Stimulated activated CD4-positive, alpha-beta T cell treated with anti-CD3 and anti-CD28 coated beads, Interleukin-1b, Interleukin-23, amount 100 ng/mL, for 24 hours (primary cell): ENCODE measurements around the gene MOB3B.
"Not testable (repeated sequence)": the region's sequence is repeated elsewhere in the genome, so short reads cannot be mapped to it uniquely, and the experiment has no call there.

ENCODE experiments used
- DNase-seq, 4 experiments: peaks; one replicate each; pipeline ENCODE4 v3.0.0-alpha.2; 2020; ENCODE audit warnings: low read depth in 4 of 4, low spot score in 1 of 4

The MOB3B gene

DNA sequence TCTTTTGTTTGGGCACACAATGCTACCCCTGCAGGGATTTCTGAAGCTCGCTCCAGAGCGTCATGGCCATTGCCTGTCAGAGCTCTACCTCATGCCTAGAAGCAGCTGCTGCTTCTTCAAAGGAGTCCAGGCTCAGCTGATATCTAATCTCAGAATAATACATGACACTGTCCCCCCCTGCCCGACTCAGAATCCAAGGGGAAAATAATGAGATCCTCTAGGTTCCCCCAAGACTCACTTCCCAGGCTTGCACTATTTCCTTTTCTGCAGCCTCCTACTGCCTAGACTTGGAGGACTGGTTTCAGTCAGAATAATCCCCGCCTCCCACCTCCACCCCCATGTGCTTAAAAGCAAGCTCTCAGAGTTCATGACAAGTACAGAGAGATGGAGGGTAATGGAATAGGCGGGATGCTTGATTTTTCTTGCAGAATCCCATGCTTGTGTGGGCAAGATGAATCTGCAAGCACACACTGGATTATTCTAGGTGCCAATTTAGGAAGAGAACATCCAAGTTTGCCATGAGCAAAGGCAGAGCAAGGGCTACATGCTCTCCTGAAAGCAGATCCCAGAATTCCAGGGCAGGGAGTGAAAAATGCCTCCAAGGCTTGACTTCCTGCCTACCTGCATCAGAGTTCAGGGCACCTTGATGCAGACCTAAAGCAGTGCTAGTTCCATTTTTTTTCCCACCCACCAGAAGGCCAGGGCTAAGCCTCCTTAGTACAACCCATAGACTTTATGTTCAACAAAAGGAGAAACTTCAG lies 102.9 kb downstream of the MOB3B start:
- no peak for DNase-seq

GRCh38 chr9:27425827-27426510 lies 103.6 kb downstream of the MOB3B start:
- no peak for DNase-seq

- no peak for DNase-seq
Observed at GRCh38 chr9:27423915-27424710, 105.5 kb downstream of the MOB3B start.

- DNase-seq = no peak
Observed at GRCh38 chr9:27422279-27422834, 107.3 kb downstream of the MOB3B start.

GRCh38 chr9:27421577-27421976 lies 108.0 kb downstream of the MOB3B start:
- DNase-seq = no peak

DNA sequence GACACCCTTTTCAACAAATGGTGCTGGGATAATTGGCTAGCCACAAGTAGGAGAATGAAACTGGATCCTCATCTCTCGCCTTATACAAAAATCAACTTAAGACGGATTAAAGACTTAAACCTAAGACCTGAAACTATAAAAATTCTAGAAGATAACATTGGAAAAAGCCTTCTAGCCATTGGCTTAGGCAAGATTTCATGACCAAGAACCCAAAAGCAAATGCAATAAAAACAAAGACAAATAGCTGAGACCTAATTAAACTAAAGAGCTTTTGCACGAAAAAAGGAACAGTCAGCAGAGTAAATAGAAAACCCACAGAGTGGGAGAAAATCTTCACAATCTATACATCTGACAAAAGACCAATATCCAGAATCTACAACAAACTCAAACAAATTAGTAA lies 110.1 kb downstream of the MOB3B start:
- not testable (repeated sequence) for DNase-seq

DNA sequence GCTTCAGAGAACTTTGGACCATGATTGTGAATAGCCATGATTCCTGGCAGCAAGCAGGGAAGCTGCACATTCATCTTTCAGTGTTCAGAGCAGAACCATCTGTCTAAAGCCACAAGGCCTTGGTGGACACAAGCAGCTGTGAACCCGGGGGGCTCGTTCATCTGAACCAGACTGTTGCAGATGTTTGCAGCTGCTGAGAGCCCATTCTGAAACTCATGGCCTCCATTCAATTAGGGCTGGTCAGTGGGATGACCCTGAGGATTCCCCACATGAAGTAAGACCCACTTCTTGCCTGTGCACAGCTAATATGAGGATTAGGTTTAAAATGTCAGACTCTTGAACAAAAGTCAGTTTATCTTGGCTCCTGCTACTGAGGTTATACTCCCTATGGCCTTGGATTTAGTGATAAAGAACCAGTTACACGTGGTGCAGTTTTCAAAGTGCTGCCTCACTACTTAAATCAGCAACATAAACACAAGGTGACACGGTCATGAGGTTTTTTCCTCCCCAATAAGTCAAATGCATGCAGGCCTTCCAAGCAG lies 115.3 kb downstream of the MOB3B start:
- DNase-seq = no peak

- no peak for DNase-seq
Observed at GRCh38 chr9:27413511-27414219, 115.9 kb downstream of the MOB3B start.

- DNase-seq = no peak
Observed at GRCh38 chr9:27412963-27413362, 116.7 kb downstream of the MOB3B start.

- no peak for DNase-seq
Observed at GRCh38 chr9:27412081-27412480, 117.5 kb downstream of the MOB3B start.

DNA sequence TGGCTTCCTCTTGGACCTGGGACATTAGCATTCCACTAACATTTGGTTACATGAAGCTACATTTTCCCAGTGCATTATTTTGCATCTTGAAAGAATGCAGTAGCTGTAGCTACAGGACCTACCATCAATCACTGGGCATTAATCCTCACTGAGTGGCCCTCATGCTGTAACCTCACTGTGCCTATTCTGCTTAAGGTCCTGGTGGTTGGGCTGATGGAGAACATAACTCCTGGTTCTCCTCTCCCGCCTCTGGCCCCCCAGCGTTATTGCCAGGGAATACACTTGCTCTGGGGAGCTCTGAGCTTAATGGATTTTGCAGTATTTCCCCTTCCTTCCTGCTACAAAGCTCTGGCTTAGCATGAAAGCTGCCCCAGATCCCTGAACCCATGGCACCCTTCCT lies 121.1 kb downstream of the MOB3B start:
- no peak for DNase-seq

DNA sequence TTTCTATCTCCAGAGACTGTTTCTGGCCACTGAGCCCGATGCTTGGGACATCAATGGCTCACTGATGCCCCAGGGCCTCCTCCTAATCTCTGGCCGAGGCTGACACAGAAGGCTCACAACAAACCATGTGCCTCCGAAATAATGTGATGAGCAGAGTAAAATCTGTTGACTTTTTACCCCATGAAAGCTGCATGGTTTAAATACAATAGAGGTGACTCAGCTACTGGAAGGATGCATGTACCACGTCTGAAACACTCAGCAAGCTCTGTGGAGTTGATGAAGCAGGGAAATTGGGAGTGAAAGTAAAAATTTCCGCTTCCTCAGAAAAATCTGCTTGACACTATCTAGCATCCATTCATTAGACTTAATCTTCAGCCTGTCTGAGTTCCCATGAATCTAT lies 121.6 kb downstream of the MOB3B start:
- no peak for DNase-seq

DNA sequence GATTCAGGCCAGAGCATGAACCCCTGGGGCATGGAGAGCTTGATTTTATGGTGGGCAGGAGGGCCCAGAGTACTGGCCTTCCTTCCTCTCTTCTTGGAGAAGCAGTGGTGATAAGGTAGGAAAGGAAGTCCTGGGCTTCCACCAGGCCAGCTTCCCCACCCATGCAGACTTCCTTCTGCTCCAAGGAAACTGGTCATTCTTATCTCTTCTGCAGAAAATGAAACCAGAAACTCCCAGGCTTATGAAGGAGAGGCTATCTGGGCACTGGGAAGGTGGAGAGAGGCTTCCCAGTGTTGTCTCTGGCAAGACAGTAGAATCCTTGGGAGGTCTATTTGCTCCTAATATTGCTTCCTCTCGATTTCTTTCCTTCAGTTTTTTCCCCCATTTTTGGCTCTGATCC lies 122.1 kb downstream of the MOB3B start:
- DNase-seq = no peak

DNA sequence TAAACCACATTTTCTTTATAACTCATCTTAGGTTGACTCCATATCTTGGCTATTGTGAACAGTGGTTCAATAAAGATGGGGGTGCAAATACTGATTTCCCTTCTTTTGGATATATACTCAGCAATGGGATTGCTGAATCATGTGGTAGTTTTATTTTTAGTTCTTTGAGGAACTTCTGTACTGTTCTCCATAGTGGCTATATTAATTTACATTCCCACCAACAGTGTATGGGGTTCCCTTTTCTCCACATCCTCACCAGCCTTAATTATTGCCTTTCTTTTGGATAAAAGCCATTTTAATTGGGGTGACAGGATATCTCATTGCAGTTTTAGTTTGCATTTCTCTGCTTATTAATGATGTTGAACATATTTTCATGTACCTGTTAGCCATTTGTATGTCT lies 125.0 kb downstream of the MOB3B start:
- no peak for DNase-seq

DNA sequence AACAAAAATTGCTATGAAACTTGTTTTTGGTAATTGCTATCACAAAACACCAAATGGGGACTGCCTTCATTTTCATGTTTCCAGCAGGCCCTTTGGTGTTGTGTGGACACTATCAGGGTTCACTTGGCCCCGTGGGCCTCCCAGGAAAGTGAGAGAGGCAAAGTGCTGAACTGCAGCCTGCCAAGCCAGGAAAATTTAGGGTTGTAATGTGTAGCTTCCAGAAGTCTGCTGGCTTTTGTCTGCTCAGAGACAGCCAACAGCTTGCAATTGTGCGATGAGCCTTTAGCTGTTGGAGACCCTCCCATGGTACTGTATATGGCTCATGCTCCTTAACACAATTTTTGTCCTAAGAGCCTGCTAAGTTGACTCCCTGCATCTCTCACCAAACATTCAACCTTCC lies 127.0 kb downstream of the MOB3B start:
- no peak for DNase-seq

GRCh38 chr9:27400334-27400880 lies 129.2 kb downstream of the MOB3B start:
- DNase-seq = no peak

DNA sequence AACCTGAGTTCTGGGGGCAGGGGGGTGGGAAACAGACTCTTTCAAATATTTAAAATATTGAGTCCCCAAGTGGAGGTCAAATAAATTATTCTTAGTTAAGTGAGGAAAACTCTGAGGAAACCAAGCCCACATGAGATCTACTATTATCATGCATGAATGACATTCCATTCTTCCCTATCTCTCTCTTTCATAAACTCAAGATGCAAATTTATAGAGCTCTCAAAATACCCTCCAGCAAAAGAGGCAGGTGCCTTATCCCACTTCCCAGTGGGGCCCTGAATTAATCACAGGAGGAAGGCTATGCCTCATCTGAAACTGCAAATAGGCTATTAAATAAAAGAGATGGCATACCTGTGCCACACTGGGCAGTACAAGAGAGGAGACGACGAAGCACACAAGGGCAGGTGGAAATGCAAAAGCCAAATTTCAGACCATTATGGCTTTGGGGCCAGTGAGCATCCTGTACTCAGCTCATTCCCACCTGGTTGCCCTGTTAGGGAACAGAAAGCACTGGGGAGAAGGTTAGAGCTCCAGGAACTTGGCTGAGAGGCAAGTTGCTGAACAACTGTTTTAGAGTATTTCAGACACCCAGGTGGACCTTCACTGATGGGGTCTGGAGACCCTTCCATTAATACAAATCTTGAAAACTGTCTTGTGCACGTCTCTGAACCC lies 130.5 kb downstream of the MOB3B start:
- no peak for DNase-seq

GRCh38 chr9:27396495-27396894 lies 133.1 kb downstream of the MOB3B start:
- DNase-seq = no peak

GRCh38 chr9:27395484-27395921 lies 134.1 kb downstream of the MOB3B start:
- DNase-seq = no peak

- no peak for DNase-seq
Observed at GRCh38 chr9:27394826-27395201, 134.8 kb downstream of the MOB3B start.
